SK-N-SH (cell line): ENCODE data around the gene ACOXL. TPM values are rescaled to one million over a fixed set of nuclear protein-coding genes. Genes with fewer than 3 reads are reported as not detected.

Source experiments
- CTCF ChIA-PET: fragments of 300-600, 350-600 bp; formaldehyde crosslinking; extraction: SDS; loops from one replicate; lab custom pipeline; 2021; lab: Yijun Ruan, JAX
- POLR2A ChIA-PET: fragments of 350-600 bp; sonication (Branson Sonifier 250); formaldehyde crosslinking; extraction: SDS; loops from one replicate; lab custom pipeline; 2020; ENCODE audit warnings: antibody characterized with exemption, inconsistent platforms; lab: Yijun Ruan, JAX
- DNase-seq: peaks from one replicate; pipeline ENCODE4 v3.0.0; 2012
- H2AFZ ChIP-seq: fragments of 200-600 bp; sonication (generic); 2 replicates; pipeline ENCODE4 v1.8.1; 2016; ENCODE audit warnings: antibody characterized with exemption, mild to moderate bottlenecking, low read depth
- H3F3A ChIP-seq: fragments of 200-600 bp; sonication (generic); replicated peaks from 2 replicates; pipeline ENCODE3; 2016; ENCODE audit warnings: antibody characterized with exemption, mild to moderate bottlenecking; ENCODE audit not compliant: insufficient read depth
- H3K27ac ChIP-seq, 2 experiments: fragments of 200-500 bp in 1 of 2; fragments of 200-600 bp in 1 of 2; sonication (Bioruptor generic) in 1 of 2; sonication (generic), shearing (Covaris generic) in 1 of 2; 2 replicates each; pipeline versions ENCODE4 v1.5.1 to v1.6.1; 2014 to 2016; ENCODE audit warnings: low read depth in 2 of 2, inconsistent platforms in 1 of 2, low read length in 1 of 2, mild to moderate bottlenecking in 1 of 2, mixed read lengths in 1 of 2
- H3K27me3 ChIP-seq: fragments of 200-600 bp; sonication (generic), shearing (Covaris generic); 2 replicates; pipeline ENCODE4 v1.6.1; 2016; ENCODE audit warnings: mixed run types; ENCODE audit not compliant: insufficient read depth
- H3K36me3 ChIP-seq, 2 experiments: fragments of 200-500 bp in 1 of 2; fragments of 200-600 bp in 1 of 2; sonication (Bioruptor generic) in 1 of 2; sonication (generic) in 1 of 2; replicated peaks in 1 of 2; 2 replicates each; pipeline versions ENCODE3 to v1.5.1; 2014 to 2016; ENCODE audit warnings: low read length in 1 of 2, mild to moderate bottlenecking in 1 of 2; ENCODE audit not compliant: insufficient read depth in 2 of 2, control insufficient read depth in 1 of 2
- H3K4me1 ChIP-seq, 2 experiments: fragments of 200-500 bp in 1 of 2; fragments of 200-600 bp in 1 of 2; sonication (Bioruptor generic) in 1 of 2; sonication (generic), shearing (Covaris generic) in 1 of 2; 2 replicates each; pipeline versions ENCODE4 v1.5.1 to v1.6.1; 2014 to 2016; ENCODE audit warnings: low read depth in 1 of 2, low read length in 1 of 2, mixed run types in 1 of 2; ENCODE audit not compliant: insufficient read depth in 2 of 2, control insufficient read depth in 1 of 2
- H3K4me2 ChIP-seq: fragments of 200-600 bp; sonication (generic), shearing (Covaris generic); 2 replicates; pipeline ENCODE4 v1.6.1; 2017; ENCODE audit warnings: mixed run types
- H3K4me3 ChIP-seq, 2 experiments: fragments of 200-500 bp in 1 of 2; fragments of 200-600 bp in 1 of 2; sonication (Bioruptor generic) in 1 of 2; sonication (generic), shearing (Covaris generic) in 1 of 2; 2 replicates each; pipeline versions ENCODE4 v1.5.1 to v1.8.1; 2014 to 2016; ENCODE audit warnings: low read depth in 2 of 2, inconsistent platforms in 1 of 2, low read length in 1 of 2, mild to moderate bottlenecking in 1 of 2, mixed read lengths in 1 of 2, moderate library complexity in 1 of 2
- H3K79me2 ChIP-seq: fragments of 200-600 bp; sonication (generic); 2 replicates; pipeline ENCODE4 v1.8.1; 2017; ENCODE audit warnings: mild to moderate bottlenecking; ENCODE audit not compliant: insufficient read depth
- H3K9ac ChIP-seq: fragments of 200-600 bp; sonication (generic); 2 replicates; pipeline ENCODE4 v1.6.1; 2017; ENCODE audit warnings: mixed run types
- H3K9me2 ChIP-seq: fragments of 200-600 bp; sonication (generic); 2 replicates; pipeline ENCODE4 v1.6.1; 2017; ENCODE audit warnings: mixed run types
- H3K9me3 ChIP-seq: fragments of 200-600 bp; sonication (generic); 2 replicates; pipeline ENCODE4 v1.6.1; 2017; ENCODE audit warnings: mixed run types, mild to moderate bottlenecking, moderate library complexity
- H4K20me1 ChIP-seq: fragments of 200-600 bp; sonication (generic); 2 replicates; pipeline ENCODE4 v1.6.1; 2017; ENCODE audit warnings: mild to moderate bottlenecking, mixed run types; ENCODE audit not compliant: insufficient read depth
- CHD2 ChIP-seq: fragments of 150-350 bp; IDR thresholded peaks from 2 replicates; pipeline ENCODE4 v1.6.1; 2018; ENCODE audit warnings: low read length; ENCODE audit not compliant: partially characterized antibody
- EP300 ChIP-seq, 2 experiments: IDR thresholded peaks; 2 replicates each; pipeline versions ENCODE4 v1.4.0 to v1.6.1; 2012; ENCODE audit warnings: borderline replicate concordance in 1 of 2, low read depth in 1 of 2, low read length in 1 of 2
- GATA2 ChIP-seq: sonication (generic); formaldehyde crosslinking; IDR thresholded peaks from 2 replicates; pipeline ENCODE4 v1.5.0; 2020; ENCODE audit warnings: mild to moderate bottlenecking, missing genetic modification reagents
- IRF3 ChIP-seq: fragments of 150-350 bp; IDR thresholded peaks from 2 replicates; pipeline ENCODE4 v1.6.1; 2016; ENCODE audit warnings: mild to moderate bottlenecking, low read depth, low read length
- MAX ChIP-seq: IDR thresholded peaks from 2 replicates; pipeline ENCODE4 v1.4.0; 2012; ENCODE audit warnings: low read depth
- NFIC ChIP-seq: IDR thresholded peaks from 2 replicates; pipeline ENCODE4 v1.4.0; 2012; ENCODE audit warnings: borderline replicate concordance
- RAD21 ChIP-seq: IDR thresholded peaks from 2 replicates; pipeline ENCODE4 v1.6.1; 2012; ENCODE audit warnings: mild to moderate bottlenecking, low read length
- RCOR1 ChIP-seq: fragments of 150-350 bp; IDR thresholded peaks from 2 replicates; pipeline ENCODE4 v1.6.1; 2017; ENCODE audit warnings: antibody characterized with exemption, low read length
- SMC3 ChIP-seq: IDR thresholded peaks from 2 replicates; pipeline ENCODE4 v1.6.1; 2012; ENCODE audit warnings: low read depth, low read length, improper control_type of control experiment
- TAF1 ChIP-seq: IDR thresholded peaks from 2 replicates; pipeline ENCODE4 v1.6.1; 2012; ENCODE audit warnings: low read depth, mild to moderate bottlenecking, low read length, moderate library complexity, borderline replicate concordance
- TCF12 ChIP-seq: IDR thresholded peaks from 2 replicates; pipeline ENCODE4 v1.4.0; 2012
- TEAD4 ChIP-seq: IDR thresholded peaks from 2 replicates; pipeline ENCODE4 v1.4.0; 2012; ENCODE audit warnings: mild to moderate bottlenecking, borderline replicate concordance; ENCODE audit not compliant: insufficient read depth
- YY1 ChIP-seq: IDR thresholded peaks from 2 replicates; pipeline ENCODE4 v1.4.0; 2012; ENCODE audit warnings: low read depth, mild to moderate bottlenecking
- WGBS: methylation state at CpG from one replicate; pipeline ENCODE4 v1.1.6; 2017; ENCODE audit warnings: low lambda C conversion rate; 5-methylcytosine and 5-hydroxymethylcytosine counted together
- polyA plus RNA-seq, 3 experiments: library from polyadenylated mRNA; depleted of rRNA; stranded (reverse); fragments of >200 nt; gene quantifications; 2 replicates each; pipeline ENCODE4 v1.2.3, GENCODE V29; 2012

ACOXL gene
- polyA plus RNA-seq, 1 of the 3 experiments (the other 2 are of a cell fraction), result not detected

GRCh38 chr2:111030260-111030891 lies 298.0 kb downstream of the ACOXL start:
- peaks cover 5% of the 10 kb centered on the region; the same call in 1 of the 2 replicates for H3K27me3 ChIP-seq
- DNase-seq, result no peak
- H4K20me1 ChIP-seq, result no peaks in the 10 kb centered on the region
- H2AFZ ChIP-seq, result no peak overlapping the region
- TF ChIP-seq RCOR1 (no peak), RAD21 (no peak), EP300 (IDR thresholded peaks at IDR 0.05; ENCODE audit: borderline replicate concordance in 1 of 2, low read depth in 1 of 2, low read length in 1 of 2) (no peak), GATA2 (no peak), MAX (no peak), YY1 (no peak)
- H3K9me2 ChIP-seq, result no peaks in the 10 kb centered on the region
- no peak overlapping the region for H3K4me3 ChIP-seq
- H3F3A ChIP-seq, result no peaks in the 10 kb centered on the region
- ChIA-PET CTCF (interaction anchor here (0.6 to 1.6 kb wide), 3 partner anchors 20 to 132 kb away, joined by 3 to 4 read pairs (median 3); no protein-coding TSS in a partner anchor), POLR2A (no interaction called here)
- no peak overlapping the region for H3K4me2 ChIP-seq
- no peak overlapping the region for H3K27ac ChIP-seq
- H3K79me2 ChIP-seq, result no peaks in the 10 kb centered on the region
- H3K9me3 ChIP-seq, result no peaks in the 10 kb centered on the region
- no peak overlapping the region for H3K9ac ChIP-seq
- 60% methylated on average over 10 of the region's 10 CpGs for WGBS
- no peaks in the 10 kb centered on the region for H3K36me3 ChIP-seq
- H3K4me1 ChIP-seq, result no peaks in the 10 kb centered on the region; a peak in 1 of 4 replicates

GRCh38 chr2:111030945-111031344 lies 298.6 kb downstream of the ACOXL start:
- Histone ChIP-seq H3K27me3 (peaks cover 7% of the 10 kb centered on the region; the same call in 1 of the 2 replicates), H3F3A (no peaks in the 10 kb centered on the region), H3K36me3 (no peaks in the 10 kb centered on the region), H3K4me3 (no peak overlapping the region), H4K20me1 (no peaks in the 10 kb centered on the region), H2AFZ (no peak overlapping the region), H3K4me1 (no peaks in the 10 kb centered on the region; a peak in 1 of 4 replicates), H3K27ac (no peak overlapping the region), H3K9ac (no peak overlapping the region), H3K79me2 (no peaks in the 10 kb centered on the region), H3K9me2 (no peaks in the 10 kb centered on the region), H3K9me3 (no peaks in the 10 kb centered on the region), H3K4me2 (no peak overlapping the region)
- ChIA-PET CTCF (interaction anchor here (1.2 to 1.6 kb wide), 3 partner anchors 40 to 276 kb away, joined by 3 to 4 read pairs (median 3); no protein-coding TSS in a partner anchor), POLR2A (no interaction called here)
- no peak for DNase-seq
- 20% methylated on average over 2 of the region's 2 CpGs for WGBS
- TF ChIP-seq TAF1 (no peak), TCF12 (no peak), SMC3 (no peak), NFIC (no peak), EP300 (IDR thresholded peaks at IDR 0.05; ENCODE audit: borderline replicate concordance in 1 of 2, low read depth in 1 of 2, low read length in 1 of 2) (no peak), MAX (no peak), TEAD4 (no peak), CHD2 (no peak), IRF3 (no peak)
